Kidney glomerular epithelial cell (primary cell): ENCODE measurements around the gene PLEKHA7.

Source experiments
- DNase-seq: peaks from one replicate; lab custom pipeline; 2025; lab: John Stamatoyannopoulos, UW

The PLEKHA7 gene

DNA sequence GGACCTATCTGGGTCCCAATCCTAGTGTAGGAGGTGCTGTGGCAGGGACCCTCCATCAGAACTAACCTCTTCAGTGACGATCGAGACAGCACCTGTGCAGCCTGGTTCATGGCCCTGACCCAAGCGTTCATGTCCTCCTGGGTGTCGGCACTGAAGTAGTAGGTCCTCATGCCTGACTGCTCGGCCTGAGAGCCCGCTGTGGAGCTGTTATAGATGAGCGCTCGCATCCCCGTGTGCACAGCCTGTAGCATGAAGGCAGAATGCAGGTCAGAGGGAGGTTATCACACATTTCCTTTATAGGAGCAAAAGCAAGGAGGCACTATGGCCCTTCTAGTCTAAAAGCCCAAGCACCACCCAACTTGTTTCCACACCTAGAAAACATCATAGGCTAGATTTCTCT is 172.7 kb downstream of the PLEKHA7 start:
- DNase-seq = peak; percentile 77

DNA sequence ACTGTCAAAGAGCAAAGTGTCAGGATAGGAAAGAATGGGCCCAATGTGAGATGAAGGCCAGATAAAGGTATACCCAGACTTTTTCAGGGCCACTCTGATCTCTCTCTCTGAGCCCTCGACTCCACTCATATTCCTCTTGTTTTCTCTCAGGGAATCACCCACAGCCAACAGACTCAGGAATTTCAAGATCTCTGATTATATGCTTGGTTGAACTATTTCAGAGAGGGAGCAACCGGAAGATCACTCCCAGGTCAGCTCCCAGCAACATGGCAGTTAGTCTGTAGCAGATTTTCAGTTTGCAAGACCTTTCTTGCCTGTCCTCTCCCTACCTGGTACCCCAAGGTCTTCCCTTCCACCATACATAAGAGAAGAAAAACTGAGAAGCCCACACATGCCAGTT is 173.3 kb downstream of the PLEKHA7 start:
- DNase-seq = peak; percentile 70

DNA sequence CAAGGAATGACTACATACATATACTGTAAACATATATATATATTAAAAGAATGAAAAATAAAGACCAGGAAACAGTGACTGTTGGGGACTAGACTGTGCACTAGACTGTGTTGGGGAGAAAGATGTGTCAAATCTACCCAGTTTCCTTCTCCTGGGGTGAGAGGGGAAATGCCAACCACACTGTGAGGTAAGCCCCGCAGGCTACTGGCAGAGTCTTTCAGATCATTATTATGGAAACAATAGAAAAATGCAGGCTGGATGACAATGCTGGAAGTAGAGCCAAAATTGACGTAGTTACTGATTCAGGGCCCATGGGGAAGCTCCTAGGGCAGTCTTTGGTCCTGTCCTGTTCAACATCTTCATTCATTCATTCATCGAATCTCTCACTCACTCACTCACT is 174.4 kb downstream of the PLEKHA7 start:
- DNase-seq = no peak

GRCh38 chr11:16834384-16834783 is 179.8 kb downstream of the PLEKHA7 start:
- no peak for DNase-seq

GRCh38 chr11:16833026-16833425 is 181.2 kb downstream of the PLEKHA7 start:
- no peak for DNase-seq

DNA sequence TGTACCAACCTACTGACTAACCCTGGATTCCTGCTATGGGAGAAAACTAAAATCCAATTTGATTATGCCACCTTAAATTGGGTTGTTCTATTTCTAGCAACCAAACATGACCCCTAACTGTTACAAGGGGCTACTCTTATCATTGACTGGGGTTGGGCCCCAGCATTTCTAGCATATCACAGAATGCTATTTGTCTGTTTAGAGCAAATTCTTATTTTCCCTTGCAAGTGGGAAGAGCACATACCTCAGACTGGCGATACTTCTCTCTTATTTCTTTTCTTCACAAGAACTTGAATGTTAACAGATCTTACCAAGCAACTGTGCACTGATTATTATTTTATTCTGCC is 182.0 kb downstream of the PLEKHA7 start:
- no peak for DNase-seq

DNA sequence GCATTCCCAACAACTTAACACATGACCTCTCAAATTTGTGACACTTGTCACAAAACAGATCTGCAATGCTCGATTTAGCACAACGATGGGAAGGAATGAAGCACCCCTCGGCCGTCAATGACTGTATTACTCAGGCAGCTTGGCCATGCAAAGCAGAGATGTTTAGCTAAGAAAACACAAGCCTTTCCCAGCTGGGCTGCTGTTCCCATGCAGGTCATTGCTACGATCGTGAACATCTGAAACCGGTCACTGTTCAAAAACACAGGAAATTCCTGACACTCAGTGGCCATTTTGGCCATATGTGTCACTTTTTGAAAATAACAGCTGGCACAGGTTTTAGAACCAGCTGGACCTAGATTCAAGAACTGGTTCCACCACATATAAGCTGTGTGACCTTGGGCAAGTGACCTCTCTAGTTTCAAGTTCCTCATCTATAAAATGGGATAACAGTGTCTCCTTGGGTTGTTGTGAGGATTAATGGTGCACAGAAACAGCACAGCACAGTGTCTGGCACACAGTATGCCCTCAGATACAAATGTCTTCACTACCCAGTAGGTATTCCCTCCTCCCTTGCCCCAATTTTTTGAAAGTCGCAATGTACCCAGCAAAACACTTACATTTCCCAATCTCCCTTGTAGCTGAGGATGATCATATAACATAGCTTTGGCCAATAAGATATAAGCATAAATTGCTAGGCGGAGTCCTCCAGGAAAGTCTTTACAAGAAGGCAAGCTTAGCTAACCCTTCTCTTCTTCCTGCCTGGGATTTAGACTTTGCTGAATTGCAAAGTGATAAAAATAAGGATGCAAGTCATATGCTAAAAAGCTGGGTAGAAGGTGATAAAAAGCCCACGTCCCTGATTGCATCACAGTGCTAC is 182.7 kb downstream of the PLEKHA7 start:
- DNase-seq = no peak

GRCh38 chr11:16827139-16827538 is 187.1 kb downstream of the PLEKHA7 start:
- DNase-seq = no peak

GRCh38 chr11:16825968-16826367 is 188.2 kb downstream of the PLEKHA7 start:
- DNase-seq = no peak

- DNase-seq = no peak
Measured at GRCh38 chr11:16825101-16825500, 189.1 kb downstream of the PLEKHA7 start.

GRCh38 chr11:16820324-16821092 is 193.7 kb downstream of the PLEKHA7 start:
- DNase-seq = peak; percentile 52

DNA sequence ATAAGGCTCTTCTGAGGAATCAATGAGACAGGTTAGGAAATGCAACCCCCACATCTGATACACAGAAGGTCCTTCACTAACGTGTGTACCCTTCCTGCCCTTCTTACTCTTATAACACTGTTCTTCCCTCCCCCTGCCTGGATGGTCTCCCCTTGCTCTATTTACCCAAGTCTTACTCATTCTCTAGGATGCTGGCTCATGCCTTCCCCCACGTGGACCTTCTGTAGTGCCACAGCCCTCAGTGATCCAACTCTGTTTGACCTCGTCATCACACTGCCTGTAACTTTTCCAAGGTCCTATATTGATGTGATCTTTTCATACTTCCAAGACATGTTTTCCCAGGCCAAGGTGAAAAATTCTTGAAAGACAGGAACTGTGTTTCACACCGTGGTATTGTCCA is 195.9 kb downstream of the PLEKHA7 start:
- DNase-seq = no peak

- no peak for DNase-seq
Measured at GRCh38 chr11:16817351-16817750, 196.9 kb downstream of the PLEKHA7 start.

- no peak for DNase-seq
Measured at GRCh38 chr11:16816358-16817270, 197.6 kb downstream of the PLEKHA7 start.

DNA sequence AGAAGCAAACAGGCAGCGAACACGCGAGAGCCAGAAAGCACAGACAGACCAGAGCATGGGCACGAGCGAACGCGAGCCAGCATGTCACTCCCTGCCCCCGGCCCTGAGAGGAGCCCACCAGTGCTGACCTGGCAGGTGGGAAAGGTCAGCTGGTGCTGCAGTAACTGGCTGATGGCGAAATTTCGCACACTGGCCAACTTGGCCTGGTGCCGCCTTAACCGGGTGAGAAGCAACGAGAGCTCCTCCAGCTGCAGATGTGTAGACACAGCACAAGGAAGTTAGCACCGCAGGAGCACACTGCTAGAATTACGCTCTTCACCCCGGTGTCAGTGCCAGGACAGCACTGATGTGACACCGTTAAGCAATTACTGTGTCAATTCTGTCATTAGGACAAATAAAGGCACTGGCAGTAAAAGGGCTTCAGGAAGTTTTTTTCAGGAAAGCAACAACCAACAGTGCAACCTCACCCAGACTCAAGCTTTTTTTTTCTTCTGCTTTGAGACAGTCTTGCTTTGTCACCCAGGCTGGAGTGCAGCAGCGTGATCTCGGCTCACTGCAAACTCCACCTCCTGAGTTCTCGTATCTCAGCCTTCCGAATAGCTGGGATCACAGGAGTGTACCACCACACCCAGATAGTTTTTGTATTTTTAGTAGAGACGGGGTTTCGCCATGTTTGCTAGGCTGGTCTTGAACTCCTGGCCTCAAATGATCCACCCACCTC is 199.0 kb downstream of the PLEKHA7 start:
- DNase-seq = no peak

DNA sequence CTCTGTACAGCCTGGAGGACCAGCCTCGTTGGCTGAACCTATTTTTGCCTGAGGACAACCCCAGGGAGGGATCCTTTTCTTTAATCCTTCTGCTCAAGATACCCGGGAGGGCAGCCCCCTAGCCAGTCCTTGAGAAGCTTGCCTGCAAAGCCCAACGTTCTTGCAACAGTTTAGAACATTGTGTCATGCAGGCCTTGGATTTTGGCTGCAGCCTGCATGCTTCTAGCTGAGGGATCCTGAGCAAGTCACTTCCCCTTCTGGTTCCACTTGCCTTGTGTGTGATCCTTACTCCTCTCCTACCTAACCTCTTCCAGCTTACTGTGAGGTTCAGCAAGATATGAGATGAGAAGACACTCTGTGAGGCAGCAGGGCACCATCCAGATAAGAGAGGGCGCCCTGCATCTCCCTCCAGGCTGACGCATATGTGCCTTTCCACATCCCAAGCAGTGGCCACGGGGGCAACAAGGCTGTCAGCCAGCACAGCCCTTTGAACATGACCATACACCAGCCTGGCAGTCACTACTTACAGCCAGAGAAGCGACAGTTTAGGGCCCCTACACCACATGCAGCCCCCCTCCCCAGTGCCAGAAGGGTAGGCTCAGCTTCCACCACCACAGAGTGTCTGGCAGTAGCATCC is 199.7 kb downstream of the PLEKHA7 start:
- no peak for DNase-seq

GRCh38 chr11:16813126-16813525 is 201.1 kb downstream of the PLEKHA7 start:
- no peak for DNase-seq

DNA sequence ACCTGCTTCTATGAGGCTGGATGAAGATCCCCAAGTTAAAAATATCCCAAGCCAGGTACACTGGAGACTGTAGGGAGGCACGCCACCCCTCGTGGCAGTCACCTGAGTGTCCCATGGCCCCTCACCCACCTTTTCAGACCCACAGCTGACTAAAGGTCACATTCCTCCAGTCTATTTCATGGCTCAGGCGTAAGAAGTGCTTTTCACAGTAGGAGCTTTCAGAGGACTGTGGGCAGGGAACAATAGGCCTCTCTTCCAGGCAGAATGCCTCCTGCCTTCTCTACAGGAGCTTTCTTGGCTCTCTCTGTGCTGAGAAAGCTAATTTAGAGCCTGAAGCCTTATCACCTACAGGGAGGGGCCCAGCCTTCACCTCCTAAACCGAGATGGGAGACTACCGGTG is 201.9 kb downstream of the PLEKHA7 start:
- no peak for DNase-seq

DNA sequence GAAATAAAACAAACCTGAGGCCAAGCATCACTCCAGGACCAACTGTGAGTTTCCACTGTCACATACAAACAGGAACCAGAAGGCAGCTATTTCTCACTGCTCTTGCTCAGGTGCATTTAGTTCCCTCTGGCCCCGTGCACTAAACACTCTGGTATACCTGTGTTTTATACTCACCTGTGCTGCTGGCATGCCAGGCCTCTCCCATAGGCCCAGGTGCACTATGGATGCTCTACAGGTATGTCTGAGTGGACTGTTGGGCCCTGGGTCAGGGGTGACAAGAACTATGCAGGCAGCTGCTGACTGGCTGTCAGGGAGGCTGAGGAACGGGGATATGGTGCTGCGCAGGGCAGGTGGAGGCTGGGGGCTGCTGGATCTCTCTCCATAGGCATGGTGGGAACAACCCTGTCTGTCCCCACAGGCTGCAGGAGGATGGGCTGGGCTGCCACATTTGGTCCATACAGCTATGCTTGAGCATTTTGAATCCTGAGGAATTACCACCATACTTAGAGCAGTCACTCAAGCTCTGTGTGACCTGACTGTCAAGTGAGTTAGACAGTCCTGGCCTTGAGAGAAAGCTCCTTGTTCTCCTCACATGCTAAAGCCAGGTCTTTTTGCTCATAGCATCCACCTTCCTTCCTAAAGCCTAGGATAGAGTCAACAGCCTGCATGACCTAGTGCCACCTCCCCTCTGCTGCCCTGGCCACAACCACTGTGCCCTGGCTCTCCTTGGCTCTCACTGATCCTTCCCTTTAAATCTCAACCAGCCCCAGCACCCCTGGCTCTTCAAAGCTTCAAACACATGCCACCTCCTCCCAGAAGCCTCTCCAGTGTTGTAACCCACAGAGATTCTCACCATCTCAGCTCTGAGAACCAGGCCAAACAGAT is 202.8 kb downstream of the PLEKHA7 start:
- no peak for DNase-seq
